NCI-H1930 (cell line): ENCODE results near the gene NLGN4X.

Source experiments
- DNase-seq, 2 experiments: peaks; one replicate each; lab custom pipeline; 2025; lab: John Stamatoyannopoulos, UW

The NLGN4X gene

GRCh38 chrX:6228720-6229119 lies at the start of gene NLGN4X:
NLGN4X (minus strand) TSS chrX:6228867; CDS start chrX:6151466, 77,401 bp downstream.
- peak; percentile 18 to 43 for DNase-seq

- no peak for DNase-seq
Observed at GRCh38 chrX:6266041-6266440, 37.4 kb upstream of the NLGN4X start.

GRCh38 chrX:6262959-6263358 lies 34.3 kb upstream of the NLGN4X start:
- no peak for DNase-seq

GRCh38 chrX:6257025-6257424 lies 28.4 kb upstream of the NLGN4X start:
- no peak for DNase-seq

GRCh38 chrX:6244666-6245065 lies 16.0 kb upstream of the NLGN4X start:
- DNase-seq, result no peak

GRCh38 chrX:6238576-6238975 lies 9.9 kb upstream of the NLGN4X start:
- DNase-seq, result no peak

GRCh38 chrX:6227935-6228334 lies 732 bp downstream of the NLGN4X start:
- no peak for DNase-seq

- no peak for DNase-seq
Observed at GRCh38 chrX:6227453-6227835, 1.2 kb downstream of the NLGN4X start.

- DNase-seq, result no peak
Observed at GRCh38 chrX:6226596-6227452, 1.8 kb downstream of the NLGN4X start.

- DNase-seq, result no peak
Observed at GRCh38 chrX:6225911-6226595, 2.6 kb downstream of the NLGN4X start.

GRCh38 chrX:6225288-6225910 lies 3.3 kb downstream of the NLGN4X start:
- peak in 1 of 2 experiments; percentile 31 for DNase-seq

GRCh38 chrX:6223516-6223915 lies 5.2 kb downstream of the NLGN4X start:
- no peak for DNase-seq

- no peak for DNase-seq
Observed at GRCh38 chrX:6210230-6210629, 18.4 kb downstream of the NLGN4X start.

GRCh38 chrX:6203462-6204215 lies 25.0 kb downstream of the NLGN4X start:
- no peak for DNase-seq

- no peak for DNase-seq
Observed at GRCh38 chrX:6199486-6199885, 29.2 kb downstream of the NLGN4X start.

GRCh38 chrX:6187256-6187655 lies 41.4 kb downstream of the NLGN4X start:
- DNase-seq, result no peak

- DNase-seq, result no peak
Observed at GRCh38 chrX:6184900-6185515, 43.7 kb downstream of the NLGN4X start.

GRCh38 chrX:6175914-6176313 lies 52.8 kb downstream of the NLGN4X start:
- DNase-seq, result no peak

GRCh38 chrX:6170424-6170823 lies 58.2 kb downstream of the NLGN4X start:
- DNase-seq, result no peak

GRCh38 chrX:6169407-6169806 lies 59.3 kb downstream of the NLGN4X start:
- no peak for DNase-seq

- no peak for DNase-seq
Observed at GRCh38 chrX:6163721-6164120, 64.9 kb downstream of the NLGN4X start.

- no peak for DNase-seq
Observed at GRCh38 chrX:6159468-6159867, 69.2 kb downstream of the NLGN4X start.
